Fibroblast of lung (primary cell): ENCODE results near the gene IRF4.

ENCODE experiments used
- CTCF ChIP-seq, 2 donors: IDR thresholded peaks in 1 of 2; conservative IDR thresholded peaks in 1 of 2; 1 replicate in 1 of 2; 2 replicates in 1 of 2; pipeline ENCODE4 v1.5.1; 2011 to 2012; ENCODE audit warnings: low read length in 2 of 2, control low read depth in 1 of 2, inconsistent platforms in 1 of 2, low read depth in 1 of 2, mild to moderate bottlenecking in 1 of 2
- EZH2 ChIP-seq: IDR thresholded peaks from 2 replicates; pipeline ENCODE4 v1.5.1; 2012; ENCODE audit warnings: low read length, control low read depth, mild to moderate bottlenecking; ENCODE audit errors: missing control alignments

- TF ChIP-seq CTCF (conservative IDR thresholded peaks at IDR 0.05 in 1 of 2, IDR thresholded peaks at IDR 0.05 in 1 of 2; ENCODE audit: low read depth in 1 of 2, low read length in 2 of 2) (no peak), EZH2 (no peak)
Measured at GRCh38 chr6:431504-431903, 40.0 kb downstream of the IRF4 start.
